ENCODE measurements around the gene SEMA6A. TPM values are rescaled to one million over a fixed set of nuclear protein-coding genes. Genes with fewer than 3 reads are reported as not detected.

The SEMA6A gene
- total RNA-seq, 2 experiments from 2014 or later, result not detected

- Mint-ChIP-seq H3K9me3 (no peaks in the 10 kb centered on the region), H3K36me3 (ENCODE audit: low read depth) (peaks cover 51% of the 10 kb centered on the region), H3K4me1 (ENCODE audit: low read depth) (no peaks in the 10 kb centered on the region), H3K27ac (no peak overlapping the region), H3K27me3 (no peaks in the 10 kb centered on the region), H3K4me3 (no peak overlapping the region)
- CTCF ChIA-PET, result no interaction called here
- no peak for ATAC-seq (ENCODE audit: poor library complexity)
- Histone ChIP-seq H3K4me3 (ENCODE audit: low read length) (no peak overlapping the region), H3K27ac (ENCODE audit: low read depth in 1 of 2, low read length in 2 of 2) (no peak overlapping the region), H3K9me3 (ENCODE audit: control insufficient read depth in 1 of 2, insufficient read depth in 1 of 2, low read length in 2 of 2) (no peaks in the 10 kb centered on the region), H3K4me1 (ENCODE audit: insufficient read depth, low read length) (no peaks in the 10 kb centered on the region), H3K36me3 (ENCODE audit: insufficient read depth, low read length) (peaks cover 3% of the 10 kb centered on the region), H3K27me3 (ENCODE audit: control insufficient read depth in 1 of 2, insufficient read depth in 2 of 2, low read length in 2 of 2) (no peaks in the 10 kb centered on the region)
- TF ChIP-seq CTCF (IDR thresholded peaks at IDR 0.05), result no peak
- intact Hi-C loops (cut with DNase I, micrococcal nuclease), result no loop called here
- POLR2A ChIA-PET, result no interaction called here
- no peak for DNase-seq
Measured at GRCh38 chr5:116424951-116425350, 149.7 kb downstream of the SEMA6A start.

- intact Hi-C loops (cut with DNase I, micrococcal nuclease), result no loop called here
- ChIA-PET POLR2A (no interaction called here), CTCF (no interaction called here)
- ATAC-seq (ENCODE audit: poor library complexity), result no peak
- Histone ChIP-seq H3K4me1 (ENCODE audit: insufficient read depth, low read length) (no peaks in the 10 kb centered on the region), H3K4me3 (ENCODE audit: low read length) (no peak overlapping the region), H3K36me3 (ENCODE audit: insufficient read depth, low read length) (peaks cover 3% of the 10 kb centered on the region), H3K27ac (ENCODE audit: low read depth in 1 of 2, low read length in 2 of 2) (no peak overlapping the region), H3K27me3 (ENCODE audit: control insufficient read depth in 1 of 2, insufficient read depth in 2 of 2, low read length in 2 of 2) (no peaks in the 10 kb centered on the region), H3K9me3 (ENCODE audit: control insufficient read depth in 1 of 2, insufficient read depth in 1 of 2, low read length in 2 of 2) (no peaks in the 10 kb centered on the region)
- Mint-ChIP-seq H3K36me3 (ENCODE audit: low read depth) (peaks cover 58% of the 10 kb centered on the region), H3K4me1 (ENCODE audit: low read depth) (no peaks in the 10 kb centered on the region), H3K9me3 (no peaks in the 10 kb centered on the region), H3K27ac (no peak overlapping the region), H3K4me3 (no peak overlapping the region), H3K27me3 (no peaks in the 10 kb centered on the region)
- no peak for DNase-seq
- no peak for TF ChIP-seq CTCF (IDR thresholded peaks at IDR 0.05)
Measured at GRCh38 chr5:116424258-116424615, 150.4 kb downstream of the SEMA6A start.

- ChIA-PET POLR2A (no interaction called here), CTCF (no interaction called here)
- no peaks in the 10 kb centered on the region for H3K27me3 Mint-ChIP-seq
- H3K9me3 Mint-ChIP-seq, result no peaks in the 10 kb centered on the region
- Histone ChIP-seq H3K36me3 (ENCODE audit: insufficient read depth, low read length) (peaks cover 3% of the 10 kb centered on the region), H3K4me1 (ENCODE audit: insufficient read depth, low read length) (no peaks in the 10 kb centered on the region), H3K27ac (ENCODE audit: low read depth in 1 of 2, low read length in 2 of 2) (no peak overlapping the region), H3K9me3 (ENCODE audit: control insufficient read depth in 1 of 2, insufficient read depth in 1 of 2, low read length in 2 of 2) (no peaks in the 10 kb centered on the region), H3K27me3 (ENCODE audit: control insufficient read depth in 1 of 2, insufficient read depth in 2 of 2, low read length in 2 of 2) (no peaks in the 10 kb centered on the region), H3K4me3 (ENCODE audit: low read length) (no peak overlapping the region)
- intact Hi-C loops (cut with DNase I, micrococcal nuclease), result no loop called here
- no peaks in the 10 kb centered on the region for H3K4me1 Mint-ChIP-seq (ENCODE audit: low read depth)
- H3K36me3 Mint-ChIP-seq (ENCODE audit: low read depth), result peaks cover 63% of the 10 kb centered on the region
- H3K4me3 Mint-ChIP-seq, result no peak overlapping the region
- no peak overlapping the region for H3K27ac Mint-ChIP-seq
- no peak for ATAC-seq (ENCODE audit: poor library complexity)
- TF ChIP-seq CTCF (IDR thresholded peaks at IDR 0.05), result no peak
- no peak for DNase-seq
Measured at GRCh38 chr5:116423587-116424257, 150.9 kb downstream of the SEMA6A start.
